Mesothelial cell of epicardium (in vitro differentiated cells): ENCODE data around the gene MAST4. TPM values are rescaled to one million over a fixed set of nuclear protein-coding genes. Genes with fewer than 3 reads are reported as not detected.

ENCODE experiments used
- DNase-seq, 2 experiments: peaks; one replicate each; pipeline ENCODE4 v3.0.0; 2021; ENCODE audit warnings: low spot score in 2 of 2; ENCODE audit not compliant: unreplicated experiment in 2 of 2
- H3K27ac Mint-ChIP-seq: 2 replicates; pipeline ENCODE4 v1.8.0; 2021; ENCODE audit warnings: mixed read lengths
- H3K27me3 Mint-ChIP-seq: 2 replicates; pipeline ENCODE4 v1.8.0; 2021; ENCODE audit warnings: low read depth, mixed read lengths
- H3K36me3 Mint-ChIP-seq: 2 replicates; pipeline ENCODE4 v1.8.0; 2021; ENCODE audit warnings: mixed read lengths
- H3K4me1 Mint-ChIP-seq: 2 replicates; pipeline ENCODE4 v1.8.0; 2021; ENCODE audit warnings: mixed read lengths
- H3K4me3 Mint-ChIP-seq: 2 replicates; pipeline ENCODE4 v1.8.0; 2021; ENCODE audit warnings: mild to moderate bottlenecking, moderate library complexity, mixed read lengths
- H3K9me3 Mint-ChIP-seq: 2 replicates; pipeline ENCODE4 v1.8.0; 2021; ENCODE audit warnings: mixed read lengths
- total RNA-seq: library from RNA; stranded (reverse); gene quantifications from 3 replicates; pipeline ENCODE4 v1.2.1, GENCODE V29; 2021
- TF ChIP-seq, protein P1 (sequence below): fragments of 200-600 bp; sonication (generic); IDR thresholded peaks from one replicate; pipeline ENCODE4 v1.5.0; 2021; ENCODE audit warnings: antibody characterized with exemption; ENCODE audit not compliant: unreplicated experiment

MAST4 gene
- total RNA-seq, 1 donor from 2014 or later: 29.8 TPM

DNA sequence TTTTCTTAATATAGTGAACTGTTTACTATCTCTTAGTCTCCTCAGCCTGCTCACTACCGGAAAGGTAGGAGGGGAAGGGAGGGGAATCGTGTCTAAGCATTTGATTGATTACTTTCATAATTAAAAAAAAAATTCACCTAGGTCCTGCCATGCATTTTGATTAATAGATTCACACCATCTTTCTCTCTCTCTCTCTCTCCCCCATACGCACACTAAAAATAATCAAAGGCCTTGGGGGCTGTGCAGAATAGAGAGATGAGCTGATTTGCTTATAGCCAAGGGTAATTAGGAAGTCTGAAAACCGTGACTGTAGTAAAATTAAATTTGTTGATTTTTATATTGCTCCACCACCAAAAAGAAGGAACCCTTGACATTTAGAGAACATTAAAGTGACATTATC, 550.8 kb downstream of the MAST4 start:
- H3K4me3 Mint-ChIP-seq: no peak overlapping the region
- TF ChIP-seq, protein P1, sequence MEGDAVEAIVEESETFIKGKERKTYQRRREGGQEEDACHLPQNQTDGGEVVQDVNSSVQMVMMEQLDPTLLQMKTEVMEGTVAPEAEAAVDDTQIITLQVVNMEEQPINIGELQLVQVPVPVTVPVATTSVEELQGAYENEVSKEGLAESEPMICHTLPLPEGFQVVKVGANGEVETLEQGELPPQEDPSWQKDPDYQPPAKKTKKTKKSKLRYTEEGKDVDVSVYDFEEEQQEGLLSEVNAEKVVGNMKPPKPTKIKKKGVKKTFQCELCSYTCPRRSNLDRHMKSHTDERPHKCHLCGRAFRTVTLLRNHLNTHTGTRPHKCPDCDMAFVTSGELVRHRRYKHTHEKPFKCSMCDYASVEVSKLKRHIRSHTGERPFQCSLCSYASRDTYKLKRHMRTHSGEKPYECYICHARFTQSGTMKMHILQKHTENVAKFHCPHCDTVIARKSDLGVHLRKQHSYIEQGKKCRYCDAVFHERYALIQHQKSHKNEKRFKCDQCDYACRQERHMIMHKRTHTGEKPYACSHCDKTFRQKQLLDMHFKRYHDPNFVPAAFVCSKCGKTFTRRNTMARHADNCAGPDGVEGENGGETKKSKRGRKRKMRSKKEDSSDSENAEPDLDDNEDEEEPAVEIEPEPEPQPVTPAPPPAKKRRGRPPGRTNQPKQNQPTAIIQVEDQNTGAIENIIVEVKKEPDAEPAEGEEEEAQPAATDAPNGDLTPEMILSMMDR: no peak
- no peak overlapping the region for H3K27ac Mint-ChIP-seq
- H3K9me3 Mint-ChIP-seq: no peaks in the 10 kb centered on the region
- peaks cover 34% of the 10 kb centered on the region for H3K36me3 Mint-ChIP-seq
- peaks cover 23% of the 10 kb centered on the region for H3K4me1 Mint-ChIP-seq
- H3K27me3 Mint-ChIP-seq: no peaks in the 10 kb centered on the region
- no peak for DNase-seq

DNA sequence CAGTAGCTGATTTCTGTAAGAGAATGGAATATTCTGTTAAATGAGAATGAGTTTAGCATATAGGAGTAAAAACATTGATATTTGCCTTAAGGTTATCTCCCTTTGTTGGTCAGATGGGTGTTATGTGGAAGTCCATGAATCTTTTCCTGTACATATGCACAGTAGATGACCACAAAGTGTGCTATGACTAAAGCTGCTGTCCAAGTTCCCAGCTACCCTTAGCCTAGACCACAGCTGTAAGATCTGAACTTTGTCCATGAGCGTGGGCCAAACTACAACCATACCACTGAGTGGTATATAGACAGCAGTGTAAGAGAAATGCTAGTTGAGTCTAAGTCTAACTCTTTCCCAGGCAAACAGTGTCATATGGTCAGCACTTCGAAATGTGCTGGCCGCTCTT, 551.6 kb downstream of the MAST4 start:
- peaks cover 31% of the 10 kb centered on the region for H3K36me3 Mint-ChIP-seq
- no peak overlapping the region for H3K4me3 Mint-ChIP-seq
- H3K4me1 Mint-ChIP-seq: peaks cover 20% of the 10 kb centered on the region
- no peaks in the 10 kb centered on the region for H3K27me3 Mint-ChIP-seq
- no peaks in the 10 kb centered on the region for H3K9me3 Mint-ChIP-seq
- TF ChIP-seq, protein P1: no peak
- H3K27ac Mint-ChIP-seq: no peak overlapping the region
- no peak for DNase-seq

DNA sequence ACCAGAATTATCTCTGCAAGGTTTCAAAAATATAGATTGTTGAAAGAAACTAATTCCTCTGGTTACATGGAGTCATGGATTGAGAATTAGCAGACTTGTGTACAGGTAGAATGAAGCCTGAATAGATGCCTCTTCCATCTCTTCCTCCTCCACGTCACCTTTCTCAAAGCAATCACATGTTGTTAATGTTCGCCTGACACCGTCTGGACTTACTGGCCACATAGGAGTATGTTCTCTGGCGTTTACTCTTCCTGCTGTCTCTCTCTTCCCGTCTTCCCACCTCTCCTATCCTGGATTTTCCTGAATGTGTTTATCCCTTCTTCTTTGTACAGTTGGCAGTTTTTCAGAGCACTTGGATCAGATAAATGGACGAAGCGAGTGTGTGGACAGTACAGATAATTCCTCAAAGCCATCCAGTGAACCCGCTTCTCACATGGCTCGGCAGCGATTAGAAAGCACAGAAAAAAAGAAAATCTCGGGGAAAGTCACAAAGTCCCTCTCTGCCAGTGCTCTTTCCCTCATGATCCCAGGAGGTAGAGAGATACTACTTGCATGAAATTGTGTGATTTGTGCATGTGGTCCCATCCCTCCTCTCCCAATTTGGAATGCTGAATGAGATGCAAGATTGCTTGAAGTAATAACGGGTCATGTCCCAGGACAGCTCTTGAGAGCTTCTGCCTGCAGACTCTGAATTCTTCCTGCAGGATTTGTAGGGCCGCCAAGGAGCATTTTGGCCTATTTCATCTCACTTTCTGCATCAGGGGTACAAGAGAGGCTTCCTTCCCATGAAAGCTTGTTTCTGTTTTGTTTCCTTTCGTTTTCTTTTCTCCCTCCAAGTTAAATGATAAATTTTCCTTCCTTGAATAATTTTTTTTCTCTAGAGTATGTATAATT, 553.1 kb downstream of the MAST4 start:
- no peaks in the 10 kb centered on the region for H3K9me3 Mint-ChIP-seq
- no peak overlapping the region for H3K4me3 Mint-ChIP-seq
- no peaks in the 10 kb centered on the region for H3K27me3 Mint-ChIP-seq
- TF ChIP-seq, protein P1: no peak
- H3K27ac Mint-ChIP-seq: no peak overlapping the region
- H3K4me1 Mint-ChIP-seq: peaks cover 17% of the 10 kb centered on the region
- DNase-seq: no peak
- H3K36me3 Mint-ChIP-seq: peaks cover 20% of the 10 kb centered on the region

DNA sequence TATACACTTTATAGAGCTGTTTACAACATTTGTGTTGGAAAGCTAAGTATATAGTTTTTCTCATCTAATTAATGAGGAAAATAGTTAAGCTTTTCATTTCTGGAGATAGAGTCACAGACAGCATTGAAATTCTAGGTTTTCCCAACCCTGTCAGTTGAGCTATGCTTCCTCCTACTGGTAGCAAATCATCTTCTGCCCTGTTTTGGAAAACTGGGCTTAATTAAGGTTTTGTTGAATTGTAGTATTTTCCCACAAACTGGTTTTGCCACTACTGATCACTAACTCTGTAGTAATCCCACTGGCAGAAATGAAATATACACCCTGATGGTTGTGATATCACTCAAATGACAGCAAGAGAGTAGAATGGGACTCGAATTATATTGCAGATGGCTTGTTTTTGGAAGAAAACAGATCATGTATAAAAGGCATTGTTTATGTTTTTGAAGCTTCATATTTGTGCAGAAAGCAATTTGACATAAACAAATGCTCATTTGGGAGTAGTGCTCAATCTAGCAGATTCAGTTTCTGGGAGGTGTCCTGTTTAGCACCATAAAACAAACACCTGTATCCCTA, 553.8 kb downstream of the MAST4 start:
- Mint-ChIP-seq H3K9me3 (no peaks in the 10 kb centered on the region), H3K27ac (no peak overlapping the region), H3K4me1 (peaks cover 17% of the 10 kb centered on the region), H3K36me3 (peaks cover 22% of the 10 kb centered on the region), H3K27me3 (no peaks in the 10 kb centered on the region), H3K4me3 (no peak overlapping the region)
- TF ChIP-seq, protein P1: no peak
- DNase-seq: no peak

DNA sequence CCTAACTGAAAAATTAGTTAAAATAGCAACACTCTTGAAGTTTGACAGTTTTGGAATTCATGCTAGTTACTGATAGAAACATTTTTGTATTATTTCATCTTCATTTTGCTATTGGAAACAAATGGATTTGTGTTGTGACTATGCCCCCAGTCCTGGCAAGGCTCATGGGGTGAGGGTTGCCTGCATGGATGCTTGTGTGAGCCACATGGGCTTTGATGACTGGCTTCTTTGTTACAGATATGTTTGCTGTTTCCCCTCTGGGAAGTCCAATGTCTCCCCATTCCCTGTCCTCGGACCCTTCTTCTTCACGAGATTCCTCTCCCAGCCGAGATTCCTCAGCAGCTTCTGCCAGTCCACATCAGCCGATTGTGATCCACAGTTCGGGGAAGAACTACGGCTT, 556.2 kb downstream of the MAST4 start:
- Mint-ChIP-seq H3K4me1 (peaks cover 13% of the 10 kb centered on the region), H3K27ac (no peak overlapping the region)
- DNase-seq: no peak

More for the DNA sequence above, 556.2 kb downstream of the MAST4 start:
- no peaks in the 10 kb centered on the region for H3K9me3 Mint-ChIP-seq
- H3K27me3 Mint-ChIP-seq: no peaks in the 10 kb centered on the region
- H3K36me3 Mint-ChIP-seq: peaks cover 17% of the 10 kb centered on the region
- TF ChIP-seq, protein P1: no peak
- H3K4me3 Mint-ChIP-seq: no peak overlapping the region
